A673 (cell line): Measurements from ENCODE around the gene ZNF507. TPM values are rescaled to one million over a fixed set of nuclear protein-coding genes. Genes with fewer than 3 reads are reported as not detected.

Source experiments
- BruUV-seq: library from RNA; stranded (reverse); fragments of 400-500 nt; replicated peaks from 2 replicates; lab custom pipeline; 2021; lab: Mats Ljungman, UMichigan
- CTCF ChIA-PET: fragments of 300-600 bp; sonication (Branson Sonifier 250); formaldehyde crosslinking; loops from one replicate; lab custom pipeline; 2022; ENCODE audit warnings: antibody characterized with exemption; lab: Charles Lee
- POLR2A ChIA-PET: fragments of 300-600 bp; sonication (Branson Sonifier 250); formaldehyde crosslinking; loops from one replicate; lab custom pipeline; 2022; ENCODE audit warnings: antibody characterized with exemption; ENCODE audit not compliant: low non-redundant PET; lab: Charles Lee
- DNase-seq: peaks from one replicate; pipeline ENCODE4 v3.0.0-alpha.2; 2015; ENCODE audit warnings: low spot score
- H3K27ac ChIP-seq: fragments of 200-600 bp; sonication (generic); 2 replicates; pipeline ENCODE4 v1.5.1; 2016; ENCODE audit warnings: mixed run types, low read depth, mild to moderate bottlenecking, mixed read lengths, antibody characterized with exemption, low read length; ENCODE audit not compliant: poor library complexity, severe bottlenecking
- H3K27me3 ChIP-seq: fragments of 200-600 bp; sonication (generic); replicated peaks from 2 replicates; pipeline ENCODE4 v1.6.1; 2017; ENCODE audit warnings: mixed run types, low read depth, mild to moderate bottlenecking, mixed read lengths, antibody characterized with exemption, low read length; ENCODE audit not compliant: insufficient read depth, poor library complexity
- H3K36me3 ChIP-seq: fragments of 200-600 bp; sonication (generic); 2 replicates; pipeline ENCODE4 v1.6.1; 2016; ENCODE audit warnings: mixed run types, mild to moderate bottlenecking, mixed read lengths, antibody characterized with exemption, low read length; ENCODE audit not compliant: insufficient read depth, poor library complexity, severe bottlenecking
- H3K4me1 ChIP-seq: fragments of 200-600 bp; sonication (generic); 2 replicates; pipeline ENCODE4 v1.6.1; 2017; ENCODE audit warnings: mixed run types, mild to moderate bottlenecking, mixed read lengths, antibody characterized with exemption, low read length; ENCODE audit not compliant: insufficient read depth, poor library complexity, severe bottlenecking
- H3K4me3 ChIP-seq: fragments of 200-600 bp; sonication (generic); 2 replicates; pipeline ENCODE4 v1.5.1; 2016; ENCODE audit warnings: low read depth, mixed run types, mild to moderate bottlenecking, mixed read lengths, low read length; ENCODE audit not compliant: poor library complexity, severe bottlenecking
- H3K9me3 ChIP-seq: fragments of 200-600 bp; sonication (generic); 2 replicates; pipeline ENCODE4 v1.6.1; 2016; ENCODE audit warnings: mixed run types, low read depth, mild to moderate bottlenecking, mixed read lengths, antibody characterized with exemption, low read length; ENCODE audit not compliant: poor library complexity, severe bottlenecking
- CTCF ChIP-seq: fragments of 300-800, 200-600 bp; sonication (generic); conservative IDR thresholded peaks from 2 replicates; pipeline ENCODE4 v1.5.1; 2017; ENCODE audit warnings: low read depth, mild to moderate bottlenecking, antibody characterized with exemption, low read length, moderate library complexity, mixed read lengths
- EZH2 ChIP-seq: fragments of 200-600 bp; sonication (generic); IDR thresholded peaks from 2 replicates; pipeline ENCODE4 v1.6.1; 2017; ENCODE audit warnings: borderline replicate concordance, low read depth, mild to moderate bottlenecking, mixed read lengths, antibody characterized with exemption, low read length; ENCODE audit not compliant: poor library complexity, severe bottlenecking
- intact Hi-C: fragments of 100-400 bp; cut with micrococcal nuclease; formaldehyde crosslinking; loops from one replicate; pipeline ENCODE4 v1.10.0; 2022; ENCODE audit not compliant: unreplicated experiment
- total RNA-seq: library from RNA; stranded (reverse); gene quantifications from 2 replicates; pipeline ENCODE4 v1.2.3, GENCODE V29; 2021

Gene ZNF507
- total RNA-seq, 1 experiment from 2014 or later, result 35.0 TPM

- intact Hi-C loops, result no loop called here
- BruUV-seq, result no TSS peak
Measured at GRCh38 chr19:32303193-32303592, 42.2 kb upstream of the ZNF507 start.

DNA sequence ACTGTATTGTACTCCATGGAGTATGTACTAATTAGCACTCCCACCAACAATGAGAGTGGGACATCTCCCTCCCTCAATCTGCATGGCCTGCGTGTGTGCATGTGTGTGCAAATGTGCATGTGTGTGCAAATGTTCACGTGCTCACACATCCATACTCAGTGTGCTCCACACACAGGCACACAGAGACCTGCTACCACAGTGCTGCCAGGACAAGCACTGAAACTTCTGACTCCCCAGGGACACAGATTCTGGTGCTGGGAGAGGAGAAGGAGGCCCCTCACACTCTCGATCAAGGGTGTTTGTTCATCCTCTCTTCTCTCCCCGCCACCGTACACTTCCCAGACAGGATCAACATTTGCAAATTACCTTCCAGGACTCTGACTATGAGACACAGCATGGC is 37.8 kb upstream of the ZNF507 start:
- intact Hi-C loops, result no loop called here
- no peaks in the 10 kb centered on the region for H3K27me3 ChIP-seq
- H3K27ac ChIP-seq, result no peak overlapping the region
- TF ChIP-seq CTCF (no peak), EZH2 (no peak)
- H3K36me3 ChIP-seq, result no peaks in the 10 kb centered on the region
- H3K9me3 ChIP-seq, result no peaks in the 10 kb centered on the region
- H3K4me3 ChIP-seq, result no peak overlapping the region
- BruUV-seq, result no TSS peak
- no peak for DNase-seq
- CTCF ChIA-PET, result no interaction called here
- POLR2A ChIA-PET, result no interaction called here
- no peaks in the 10 kb centered on the region for H3K4me1 ChIP-seq

More at GRCh38 chr19:32303193-32303592, 42.2 kb upstream of the ZNF507 start:
- TF ChIP-seq EZH2, result no peak
- no peak for TF ChIP-seq CTCF
- Histone ChIP-seq H3K36me3 (no peaks in the 10 kb centered on the region), H3K27me3 (no peaks in the 10 kb centered on the region), H3K9me3 (peaks cover 3% of the 10 kb centered on the region), H3K4me1 (no peaks in the 10 kb centered on the region), H3K4me3 (no peak overlapping the region), H3K27ac (no peak overlapping the region)
- DNase-seq, result no peak
- POLR2A ChIA-PET, result no interaction called here
- CTCF ChIA-PET, result no interaction called here

DNA sequence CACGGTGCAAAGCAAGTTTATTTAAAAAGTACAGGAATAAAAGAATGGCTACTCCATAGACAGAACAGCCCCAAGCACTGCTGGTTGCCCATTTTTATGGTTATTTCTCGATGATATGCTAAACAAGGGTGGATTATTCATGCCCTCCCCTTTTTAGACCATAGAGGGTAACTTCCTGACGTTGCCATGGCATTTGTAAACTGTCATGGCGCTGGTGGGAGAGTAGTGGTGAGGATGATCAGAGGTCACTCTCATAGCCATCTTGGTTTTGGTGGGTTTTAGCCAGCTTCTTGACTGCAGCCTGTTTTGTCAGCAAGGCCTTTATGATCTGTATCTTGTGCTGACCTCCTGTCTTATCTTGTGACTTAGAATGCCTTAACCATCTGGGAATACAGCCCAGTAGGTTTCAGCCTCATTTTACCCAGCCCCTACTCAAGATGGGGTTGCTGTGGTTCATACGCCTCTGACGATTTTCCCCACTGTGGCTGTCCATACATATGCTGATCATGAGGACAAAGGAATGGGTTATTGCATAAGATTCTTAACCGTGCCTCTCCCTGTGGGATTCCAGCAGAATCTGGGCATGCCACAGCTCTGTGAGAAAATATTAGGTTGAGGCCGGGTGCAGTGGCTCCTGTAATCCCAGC is 36.9 kb upstream of the ZNF507 start:
- intact Hi-C loops, result no loop called here
- POLR2A ChIA-PET, result no interaction called here
- no peak overlapping the region for H3K27ac ChIP-seq

More for the DNA sequence above, 36.9 kb upstream of the ZNF507 start:
- peak; percentile 19 for DNase-seq
- no peaks in the 10 kb centered on the region for H3K9me3 ChIP-seq
- H3K36me3 ChIP-seq, result no peaks in the 10 kb centered on the region
- no TSS peak for BruUV-seq
- H3K27me3 ChIP-seq, result no peaks in the 10 kb centered on the region
- no peak for TF ChIP-seq EZH2
- no peak for TF ChIP-seq CTCF
- H3K4me1 ChIP-seq, result peaks cover 7% of the 10 kb centered on the region
- CTCF ChIA-PET, result no interaction called here
- H3K4me3 ChIP-seq, result no peak overlapping the region
